Progenitor cell of endocrine pancreas (in vitro differentiated cells): Measurements from ENCODE around the gene PLGRKT. TPM values are rescaled to one million over a fixed set of nuclear protein-coding genes. Genes with fewer than 3 reads are reported as not detected.

ENCODE experiments used
- DNase-seq: peaks from one replicate; pipeline ENCODE4 v3.0.0; 2021; ENCODE audit warnings: low spot score; ENCODE audit not compliant: unreplicated experiment
- H3K27ac Mint-ChIP-seq: 2 replicates; pipeline ENCODE4 v1.8.0; 2021; ENCODE audit warnings: mild to moderate bottlenecking, moderate library complexity, mixed read lengths
- H3K27me3 Mint-ChIP-seq: 2 replicates; pipeline ENCODE4 v1.8.0; 2021; ENCODE audit warnings: mixed read lengths
- H3K36me3 Mint-ChIP-seq: 2 replicates; pipeline ENCODE4 v1.8.0; 2022; ENCODE audit warnings: mixed read lengths; ENCODE audit not compliant: insufficient read depth
- H3K4me1 Mint-ChIP-seq: 2 replicates; pipeline ENCODE4 v1.8.0; 2021; ENCODE audit warnings: low read depth, mixed read lengths
- H3K4me3 Mint-ChIP-seq: 2 replicates; pipeline ENCODE4 v1.8.0; 2021; ENCODE audit warnings: low read depth, mild to moderate bottlenecking, moderate library complexity, mixed read lengths
- H3K9me3 Mint-ChIP-seq: 2 replicates; pipeline ENCODE4 v1.8.0; 2021; ENCODE audit warnings: low read depth, mixed read lengths
- total RNA-seq: library from RNA; stranded (reverse); gene quantifications from 2 replicates; pipeline ENCODE4 v1.2.1, GENCODE V29; 2021
- TF ChIP-seq, protein P1 (sequence below): fragments of 200-600 bp; sonication (generic); IDR thresholded peaks from one replicate; pipeline ENCODE4 v1.5.0; 2021; ENCODE audit warnings: antibody characterized with exemption, mild to moderate bottlenecking; ENCODE audit not compliant: unreplicated experiment

PLGRKT gene
- total RNA-seq, 1 donor from 2014 or later = 18.9 TPM

DNA sequence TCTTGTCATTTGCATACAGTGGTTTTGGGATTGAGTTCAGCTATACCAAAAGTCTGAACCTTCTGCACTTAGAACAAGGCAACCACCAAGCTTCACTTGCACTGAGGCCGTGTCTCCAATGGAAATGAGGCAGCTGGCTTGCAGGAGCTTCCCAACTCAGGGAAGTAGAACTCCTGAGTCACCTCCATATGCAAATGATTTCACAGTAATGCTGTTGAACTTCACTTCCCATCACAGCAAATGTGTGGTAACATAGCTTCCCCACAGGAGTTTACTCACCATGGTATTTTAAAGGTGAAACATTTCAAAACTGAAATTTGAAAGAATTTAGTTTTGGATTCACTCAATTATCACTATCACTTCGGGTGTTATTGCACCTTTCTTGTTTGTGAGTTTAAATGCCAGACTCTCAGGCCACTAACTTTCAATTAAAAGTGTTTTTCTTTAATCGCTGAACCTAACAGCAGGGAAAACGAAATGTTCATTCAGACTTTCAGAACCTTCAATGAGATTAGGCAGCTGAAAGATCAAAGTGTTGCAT, 21.6 kb upstream of the PLGRKT start:
- Mint-ChIP-seq H3K27me3 (no peaks in the 10 kb centered on the region), H3K4me1 (peaks cover 12% of the 10 kb centered on the region), H3K27ac (no peak overlapping the region), H3K36me3 (no peaks in the 10 kb centered on the region), H3K4me3 (no peak overlapping the region), H3K9me3 (no peaks in the 10 kb centered on the region)
- DNase-seq = no peak
- TF ChIP-seq, protein P1, sequence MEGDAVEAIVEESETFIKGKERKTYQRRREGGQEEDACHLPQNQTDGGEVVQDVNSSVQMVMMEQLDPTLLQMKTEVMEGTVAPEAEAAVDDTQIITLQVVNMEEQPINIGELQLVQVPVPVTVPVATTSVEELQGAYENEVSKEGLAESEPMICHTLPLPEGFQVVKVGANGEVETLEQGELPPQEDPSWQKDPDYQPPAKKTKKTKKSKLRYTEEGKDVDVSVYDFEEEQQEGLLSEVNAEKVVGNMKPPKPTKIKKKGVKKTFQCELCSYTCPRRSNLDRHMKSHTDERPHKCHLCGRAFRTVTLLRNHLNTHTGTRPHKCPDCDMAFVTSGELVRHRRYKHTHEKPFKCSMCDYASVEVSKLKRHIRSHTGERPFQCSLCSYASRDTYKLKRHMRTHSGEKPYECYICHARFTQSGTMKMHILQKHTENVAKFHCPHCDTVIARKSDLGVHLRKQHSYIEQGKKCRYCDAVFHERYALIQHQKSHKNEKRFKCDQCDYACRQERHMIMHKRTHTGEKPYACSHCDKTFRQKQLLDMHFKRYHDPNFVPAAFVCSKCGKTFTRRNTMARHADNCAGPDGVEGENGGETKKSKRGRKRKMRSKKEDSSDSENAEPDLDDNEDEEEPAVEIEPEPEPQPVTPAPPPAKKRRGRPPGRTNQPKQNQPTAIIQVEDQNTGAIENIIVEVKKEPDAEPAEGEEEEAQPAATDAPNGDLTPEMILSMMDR = no peak

DNA sequence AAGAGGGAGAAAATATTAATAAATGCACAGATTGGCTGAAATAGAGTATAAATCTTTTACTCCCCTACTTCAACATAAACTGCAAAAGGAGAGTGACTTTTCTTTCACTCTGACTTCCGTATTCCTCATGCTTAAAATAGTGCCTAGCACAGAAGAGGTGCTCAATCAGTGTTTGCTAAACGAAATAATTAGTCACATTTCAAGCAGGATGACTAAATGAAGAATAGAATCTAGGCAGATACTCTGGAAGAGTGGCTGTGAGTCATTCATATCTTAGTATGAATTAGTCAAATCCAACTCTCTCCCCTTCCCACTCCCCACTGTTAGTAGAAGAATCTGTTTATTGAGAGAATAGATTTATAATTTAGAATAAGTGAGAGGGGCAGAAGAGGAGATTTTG, 17.5 kb upstream of the PLGRKT start:
- peaks cover 17% of the 10 kb centered on the region for H3K4me1 Mint-ChIP-seq
- no peaks in the 10 kb centered on the region for H3K9me3 Mint-ChIP-seq
- no peak overlapping the region for H3K4me3 Mint-ChIP-seq
- H3K27ac Mint-ChIP-seq = no peak overlapping the region
- H3K36me3 Mint-ChIP-seq = no peaks in the 10 kb centered on the region
- H3K27me3 Mint-ChIP-seq = no peaks in the 10 kb centered on the region
- DNase-seq = no peak
- TF ChIP-seq, protein P1 = no peak

DNA sequence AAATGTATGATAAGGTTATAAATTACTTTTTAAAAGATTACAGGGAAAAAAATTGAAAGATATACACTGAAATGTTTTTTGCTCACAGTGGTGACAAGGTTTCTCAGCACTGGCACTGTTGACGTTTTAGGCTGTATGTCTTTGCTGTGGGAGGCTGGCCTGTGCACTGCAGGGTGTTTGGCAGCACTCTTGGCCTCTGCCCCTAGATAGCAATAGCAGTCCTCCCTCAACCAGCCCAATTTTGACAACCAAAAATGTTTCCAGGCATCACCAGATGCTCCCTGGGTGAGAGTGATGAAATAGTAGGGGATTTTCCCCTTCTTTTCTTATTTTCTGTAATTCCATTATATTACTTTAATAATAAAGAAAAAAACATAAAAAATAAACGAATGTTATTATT, 15.9 kb upstream of the PLGRKT start:
- TF ChIP-seq, protein P1 = no peak
- H3K36me3 Mint-ChIP-seq = no peaks in the 10 kb centered on the region

DNA sequence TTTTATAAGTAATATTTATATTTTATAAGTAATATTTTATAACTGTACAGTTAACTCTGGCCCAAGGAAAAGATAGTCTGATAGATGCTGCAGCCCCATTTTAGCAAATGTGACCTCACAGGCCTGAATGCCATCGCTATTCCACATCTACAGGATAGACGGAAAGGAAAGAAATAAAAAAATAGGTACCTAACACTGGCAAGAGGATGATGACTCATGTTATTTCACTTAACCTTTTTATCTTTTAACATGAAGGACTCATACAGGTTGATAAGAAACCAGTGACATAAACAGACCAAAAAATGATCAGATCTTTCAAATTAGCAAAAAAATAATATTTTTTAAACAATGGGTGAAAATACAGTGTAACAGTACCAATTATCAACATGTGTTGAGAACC, 15.3 kb upstream of the PLGRKT start:
- TF ChIP-seq, protein P1 = no peak
- Mint-ChIP-seq H3K27me3 (no peaks in the 10 kb centered on the region), H3K36me3 (no peaks in the 10 kb centered on the region), H3K9me3 (no peaks in the 10 kb centered on the region), H3K27ac (no peak overlapping the region), H3K4me1 (peaks cover 13% of the 10 kb centered on the region), H3K4me3 (no peak overlapping the region)
- no peak for DNase-seq

More for the DNA sequence above, 15.9 kb upstream of the PLGRKT start:
- no peak overlapping the region for H3K4me3 Mint-ChIP-seq
- H3K27me3 Mint-ChIP-seq = no peaks in the 10 kb centered on the region
- no peaks in the 10 kb centered on the region for H3K9me3 Mint-ChIP-seq
- DNase-seq = no peak
- peaks cover 18% of the 10 kb centered on the region for H3K4me1 Mint-ChIP-seq
- H3K27ac Mint-ChIP-seq = no peak overlapping the region

DNA sequence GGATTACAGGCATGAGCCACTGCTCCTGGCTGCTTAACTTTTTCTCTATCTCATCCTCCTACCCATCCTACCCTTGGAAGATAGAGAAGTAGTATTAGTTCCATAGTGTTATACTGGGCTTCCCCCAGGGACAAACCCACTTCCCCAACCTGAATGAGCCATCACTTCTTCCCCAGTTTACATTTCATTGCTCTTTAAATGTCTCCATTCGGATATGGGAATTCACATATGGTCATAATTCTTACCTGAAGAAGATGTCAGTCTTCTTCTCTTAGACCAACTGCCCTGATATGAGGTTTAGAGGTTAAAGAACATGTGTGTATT, 14.5 kb upstream of the PLGRKT start:
- TF ChIP-seq, protein P1 = no peak
- Mint-ChIP-seq H3K4me3 (no peak overlapping the region), H3K36me3 (no peaks in the 10 kb centered on the region)

More for the DNA sequence above, 14.5 kb upstream of the PLGRKT start:
- DNase-seq = no peak
- Mint-ChIP-seq H3K4me1 (peaks cover 8% of the 10 kb centered on the region), H3K27ac (no peak overlapping the region), H3K27me3 (peaks cover 5% of the 10 kb centered on the region), H3K9me3 (no peaks in the 10 kb centered on the region)
